Activated CD4-positive, alpha-beta T cell treated with anti-CD3 and anti-CD28 coated beads, Interleukin-2, amount 10 ng/mL, durations not matched to agents 7 days and 5 days (primary cell): ENCODE results near the gene FOXO3B. TPM values are rescaled to one million over a fixed set of nuclear protein-coding genes. Genes with fewer than 3 reads are reported as not detected.
"Not testable (repeated sequence)": the region's sequence is repeated elsewhere in the genome, so short reads cannot be mapped to it uniquely, and the experiment has no call there.

ENCODE experiments used
- CTCF ChIA-PET: fragments of 350-600 bp; sonication (Branson Sonifier 250); formaldehyde crosslinking; loops from one replicate; lab custom pipeline; 2021; ENCODE audit warnings: antibody characterized with exemption; lab: Charles Lee
- POLR2A ChIA-PET: fragments of 350-600 bp; sonication (Branson Sonifier 250); formaldehyde crosslinking; loops from one replicate; lab custom pipeline; 2021; ENCODE audit warnings: antibody characterized with exemption; lab: Charles Lee
- DNase-seq: peaks from one replicate; pipeline ENCODE4 v3.0.0-alpha.2; 2020
- H3K27ac Mint-ChIP-seq: one replicate; pipeline ENCODE4 v1.8.0; 2021; ENCODE audit warnings: mild to moderate bottlenecking, moderate library complexity, mixed read lengths
- H3K27me3 Mint-ChIP-seq: one replicate; pipeline ENCODE4 v1.8.0; 2021; ENCODE audit warnings: mixed read lengths
- H3K36me3 Mint-ChIP-seq: one replicate; pipeline ENCODE4 v1.8.0; 2021; ENCODE audit warnings: low read depth, mixed read lengths
- H3K4me1 Mint-ChIP-seq: one replicate; pipeline ENCODE4 v1.8.0; 2021; ENCODE audit warnings: mixed read lengths
- H3K4me3 Mint-ChIP-seq: one replicate; pipeline ENCODE4 v1.8.0; 2021; ENCODE audit warnings: mild to moderate bottlenecking, moderate library complexity, mixed read lengths
- H3K9me3 Mint-ChIP-seq: one replicate; pipeline ENCODE4 v1.8.0; 2021; ENCODE audit warnings: mixed read lengths
- total RNA-seq, 2 experiments: library from RNA; stranded (reverse); gene quantifications; one replicate each; pipeline ENCODE4 v1.2.3, GENCODE V29; 2021

Gene FOXO3B
- total RNA-seq, 2 experiments from 2014 or later, result 3.1 to 3.2 TPM

DNA sequence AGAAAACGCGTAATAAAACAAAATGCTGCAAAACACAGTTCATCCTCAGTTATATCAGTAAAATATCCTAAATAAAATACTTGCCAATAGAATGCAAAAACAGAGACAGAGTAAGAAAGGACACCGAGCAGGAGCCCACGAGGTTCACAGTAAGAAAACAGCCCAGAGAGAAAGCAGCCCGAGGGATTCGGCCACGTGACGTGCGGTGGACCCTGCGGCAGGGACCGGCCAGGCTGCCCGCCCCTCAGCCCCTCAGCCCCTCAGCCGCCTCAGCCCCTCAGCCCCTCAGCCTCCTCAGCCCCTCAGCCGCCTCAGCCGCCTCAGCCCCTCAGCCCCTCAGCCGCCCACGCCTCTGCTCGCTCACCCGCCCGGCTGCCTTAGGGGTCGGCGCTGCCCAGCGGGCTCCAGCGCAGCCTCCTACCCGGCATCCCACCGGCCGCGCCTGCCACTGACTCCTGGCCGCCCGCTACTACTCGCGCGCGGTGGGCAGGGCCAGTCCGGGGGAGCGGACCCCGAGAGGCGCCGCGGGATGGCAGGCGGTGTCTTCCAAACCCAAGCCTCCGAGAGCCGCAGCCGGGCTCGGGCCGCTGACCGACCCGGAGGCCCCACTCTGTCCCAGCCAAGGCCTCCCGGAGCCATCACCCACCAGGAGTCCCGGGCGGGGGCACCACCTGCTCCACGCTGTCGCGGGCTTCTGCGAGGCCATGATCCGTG, 47.4 kb downstream of the FOXO3B start:
- H3K9me3 Mint-ChIP-seq, H3K36me3 Mint-ChIP-seq, DNase-seq, POLR2A ChIA-PET, H3K27ac Mint-ChIP-seq, CTCF ChIA-PET, H3K4me1 Mint-ChIP-seq: not testable (repeated sequence)
- H3K4me3 Mint-ChIP-seq, result peak overlapping the region; percentile 30
- peaks cover 21% of the 10 kb centered on the region for H3K27me3 Mint-ChIP-seq

Other genes with a start within 250 kb of the FOXO3B start
- gene LGALS9C, start 205.5 kb downstream of the FOXO3B start, total RNA-seq, result under 1 TPM; 0.73 to 0.74 TPM
- not detected for gene TBC1D28, start 37.9 kb downstream of the FOXO3B start, total RNA-seq
- not detected for gene FBXW10, start 61.7 kb upstream of the FOXO3B start, total RNA-seq
- gene TVP23B, start 98.9 kb upstream of the FOXO3B start, total RNA-seq, result 10 to 100 TPM; 17.5 to 20.1 TPM
- 10 to 100 TPM; 47.2 to 49.0 TPM for gene PRPSAP2, start 175.8 kb upstream of the FOXO3B start, total RNA-seq